ENCODE data around the gene ABHD6.

DNA sequence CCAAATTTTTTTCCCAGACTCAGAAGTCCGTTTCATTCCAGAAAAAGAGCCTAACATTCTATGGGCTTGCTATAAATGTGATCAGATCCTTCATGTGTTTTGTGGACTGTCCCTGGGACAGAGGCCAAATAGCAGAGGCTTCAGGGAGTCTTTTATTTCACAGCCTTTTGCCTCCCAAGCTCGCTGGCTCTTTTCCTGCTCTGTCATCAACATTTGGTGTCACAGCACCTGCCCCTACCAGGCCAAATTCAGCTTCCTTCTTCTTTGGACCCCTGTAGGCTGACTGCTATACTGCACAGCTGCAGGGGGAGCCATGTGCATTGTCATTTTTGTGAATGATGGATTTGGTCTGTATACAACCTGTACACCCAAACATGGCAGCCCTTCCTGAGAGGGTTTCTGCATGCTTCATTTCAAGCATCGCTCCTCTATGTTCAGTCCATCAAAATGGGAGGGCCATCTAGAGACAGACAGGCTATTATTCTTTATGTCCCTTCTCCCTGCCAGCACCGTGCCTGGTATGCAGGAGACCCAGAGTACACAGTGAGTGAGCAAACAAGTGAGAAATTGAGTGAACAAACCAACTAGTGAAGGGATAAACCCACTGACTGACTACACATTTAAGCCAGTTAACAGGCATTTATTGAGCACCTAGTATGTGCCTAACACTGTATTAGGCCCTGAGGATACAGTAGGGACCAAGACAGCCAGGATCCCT lies 50.6 kb downstream of the ABHD6 start:
- TF ChIP-seq CTCF (IDR thresholded peaks at IDR 0.05) (no peak), POLR2A (IDR thresholded peaks at IDR 0.05) (no peak)
